HG03103 (cell line): ENCODE measurements around the gene CD99.
"Not testable (repeated sequence)": the region's sequence is repeated elsewhere in the genome, so short reads cannot be mapped to it uniquely, and the experiment has no call there.

Source experiments
- ATAC-seq: cut with Tn5 transposase; IDR thresholded peaks from one replicate; pipeline ENCODE4 v1.9.1; 2021; ENCODE audit warnings: low read depth; ENCODE audit not compliant: unreplicated experiment

Gene CD99

DNA sequence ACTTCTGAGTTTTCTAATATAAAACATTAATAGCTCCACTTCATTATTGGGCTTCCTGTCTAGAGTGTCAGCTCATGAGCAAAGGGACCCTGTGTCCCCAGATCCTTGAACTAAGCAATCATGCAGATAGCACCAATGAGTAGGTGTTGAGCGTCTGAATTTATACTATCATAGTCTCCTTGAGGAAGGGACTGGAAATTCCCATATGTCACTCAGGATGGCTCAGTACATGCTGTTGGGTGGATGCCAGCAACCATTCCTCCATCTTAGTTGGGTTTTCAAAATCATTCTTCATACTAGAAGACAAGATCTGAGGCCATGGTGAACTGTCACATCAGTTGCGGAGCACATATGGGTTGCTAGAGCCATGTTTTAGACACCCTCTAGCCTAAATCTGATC, 27.7 kb downstream of the CD99 start:
- ATAC-seq: no peak

DNA sequence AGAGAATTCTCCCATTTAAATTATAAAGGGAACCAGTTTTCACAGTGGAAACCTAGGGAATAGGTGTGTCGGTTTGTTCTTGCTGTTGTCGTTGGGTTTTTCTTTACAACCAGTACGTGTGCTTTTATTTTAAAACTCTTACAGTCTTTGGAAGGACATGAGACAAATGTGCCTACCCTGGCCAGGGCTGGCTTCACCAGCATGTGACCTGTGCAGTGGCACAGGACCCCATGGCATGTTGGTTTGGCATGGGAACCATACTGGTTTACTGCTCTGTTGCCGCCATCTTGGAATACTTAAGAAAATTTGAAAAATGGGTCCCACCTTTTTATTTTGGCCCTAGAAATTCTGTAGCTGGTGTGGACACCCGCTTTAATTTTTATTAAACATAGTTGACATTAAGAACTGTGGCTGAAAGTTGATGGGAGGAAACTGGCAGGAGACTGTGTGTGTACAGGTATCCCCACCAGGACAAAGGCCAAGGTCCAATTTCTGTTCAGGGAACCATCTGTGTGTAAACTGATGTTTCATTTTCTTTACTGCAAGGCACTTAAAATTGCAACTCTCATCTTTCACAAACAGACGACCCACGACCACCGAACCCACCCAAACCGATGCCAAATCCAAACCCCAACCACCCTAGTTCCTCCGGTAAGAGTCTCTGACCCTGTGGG, 28.8 kb downstream of the CD99 start:
- no peak for ATAC-seq

DNA sequence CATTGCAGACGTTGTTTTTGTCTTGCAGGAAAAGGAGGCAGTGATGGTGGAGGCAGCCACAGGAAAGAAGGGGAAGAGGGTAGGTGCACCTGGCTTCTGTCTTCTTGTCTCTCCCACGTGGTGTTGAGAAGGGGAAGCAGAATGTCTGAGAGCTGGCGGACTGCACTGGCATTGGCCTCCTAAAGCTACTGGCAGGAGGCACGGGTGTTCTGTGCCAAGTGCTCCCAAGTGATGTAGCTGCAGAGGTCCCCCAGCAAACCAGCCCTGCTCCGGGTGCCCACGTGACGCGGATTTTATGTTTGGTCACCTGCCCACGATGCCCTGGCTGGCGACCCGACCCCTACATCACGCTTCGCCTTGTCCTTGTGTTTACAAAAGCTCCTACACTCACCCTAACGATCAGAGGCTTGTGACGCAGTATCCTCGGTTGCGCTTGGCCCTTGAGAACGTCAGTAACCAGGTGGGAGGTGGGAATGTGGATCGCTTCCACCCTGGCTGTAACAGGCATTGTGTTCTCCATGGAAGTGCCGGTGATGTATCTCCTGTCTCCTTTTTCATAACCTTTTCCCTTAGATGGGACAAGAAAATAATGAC, 32.3 kb downstream of the CD99 start:
- no peak for ATAC-seq

DNA sequence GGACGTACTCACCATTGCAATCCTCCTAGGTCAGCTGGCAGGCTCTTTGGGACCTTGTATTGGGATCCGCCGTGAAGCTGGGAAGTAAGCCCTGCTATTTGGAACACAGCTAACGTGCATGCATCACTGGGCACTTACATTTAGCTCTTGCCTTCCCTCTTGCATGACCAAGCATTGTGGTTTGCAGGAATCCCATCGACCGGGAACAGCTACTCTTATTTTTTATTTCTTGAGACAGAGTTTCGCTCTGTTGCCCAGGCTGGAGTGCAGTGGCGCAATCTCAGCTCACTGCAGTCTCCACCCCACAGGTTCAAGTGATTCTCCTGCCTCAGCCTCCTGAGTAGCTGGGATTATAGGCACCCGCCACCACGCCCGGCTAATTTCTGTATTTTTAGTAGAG, 36.2 kb downstream of the CD99 start:
- ATAC-seq: not testable (repeated sequence)

DNA sequence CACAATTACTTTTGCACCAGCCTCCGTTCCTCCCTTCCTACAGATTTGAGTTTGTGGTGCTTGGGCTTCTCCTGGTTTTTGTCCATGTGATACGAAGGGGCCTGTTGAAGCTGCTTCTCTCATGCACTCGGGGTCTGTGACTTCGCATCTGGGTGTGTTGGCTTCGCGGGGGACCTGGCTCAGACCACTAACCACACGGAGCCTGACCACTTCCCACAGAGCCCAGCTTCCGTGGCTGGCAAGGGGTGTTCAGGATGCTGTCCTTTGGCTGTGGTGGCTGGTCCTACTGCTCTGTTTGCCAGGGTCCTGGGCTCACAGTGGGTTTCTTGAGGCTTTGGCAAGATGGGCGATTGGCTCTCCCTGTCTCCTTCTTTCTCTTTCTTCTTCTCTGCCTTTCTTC, 41.0 kb downstream of the CD99 start:
- no peak for ATAC-seq

DNA sequence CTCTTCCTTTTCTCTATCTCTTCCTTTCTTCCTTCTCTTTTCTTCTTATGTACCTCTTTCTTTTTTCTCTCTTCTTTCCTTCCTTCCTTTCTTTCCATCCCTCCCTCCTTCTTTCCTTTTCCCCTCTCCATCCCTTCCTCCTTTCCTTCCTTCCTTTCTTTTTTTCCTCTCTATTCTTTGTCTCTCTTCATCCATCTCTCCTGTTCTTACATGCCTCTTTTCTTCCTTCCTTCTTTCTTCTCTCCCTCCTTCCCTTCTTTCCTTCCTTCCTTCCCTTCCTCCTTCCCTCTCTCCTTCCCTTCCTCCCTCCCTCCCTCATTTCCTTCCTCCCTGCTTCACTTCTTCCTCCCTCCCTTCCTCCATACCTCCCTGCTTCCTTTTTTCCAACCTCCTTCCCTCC, 41.6 kb downstream of the CD99 start:
- ATAC-seq: no peak

DNA sequence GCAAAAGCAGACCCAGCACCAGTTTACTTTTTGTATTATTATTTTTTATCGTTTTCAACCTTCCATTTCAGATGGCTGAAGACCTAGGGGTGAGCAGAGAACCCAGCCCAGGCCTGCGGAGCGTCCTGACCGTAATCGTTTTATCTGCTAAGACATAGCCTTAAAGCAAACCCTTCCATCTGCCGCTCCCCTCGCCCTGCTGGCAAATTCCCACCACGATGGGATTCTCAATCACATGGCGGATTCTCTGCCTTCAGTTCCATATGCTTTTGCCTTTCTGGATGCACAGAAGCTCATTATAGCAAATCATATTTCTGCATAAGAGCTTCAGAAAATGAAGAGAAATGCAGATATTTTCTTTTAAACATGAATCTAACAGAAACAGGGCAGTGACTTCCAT, 42.2 kb downstream of the CD99 start:
- ATAC-seq: no peak

DNA sequence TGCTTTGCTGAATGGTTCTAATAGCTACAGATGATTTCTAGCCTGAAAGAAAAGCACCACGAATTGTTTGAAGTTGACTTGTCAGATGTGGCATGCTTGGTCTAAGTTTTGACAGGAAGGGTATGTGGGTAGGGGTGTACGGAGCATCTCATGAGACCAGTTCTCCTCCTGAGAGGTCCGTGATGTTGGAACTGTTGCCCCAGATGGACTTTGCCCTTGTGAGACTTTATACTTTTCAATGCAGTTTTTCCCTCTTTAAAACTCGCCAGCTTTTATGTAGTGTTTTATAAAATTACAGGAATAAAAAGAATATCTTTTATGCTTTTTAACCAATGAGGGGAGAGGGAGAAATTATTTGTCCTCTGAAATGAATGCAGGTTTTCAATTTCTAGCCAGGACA, 44.2 kb downstream of the CD99 start:
- no peak for ATAC-seq

DNA sequence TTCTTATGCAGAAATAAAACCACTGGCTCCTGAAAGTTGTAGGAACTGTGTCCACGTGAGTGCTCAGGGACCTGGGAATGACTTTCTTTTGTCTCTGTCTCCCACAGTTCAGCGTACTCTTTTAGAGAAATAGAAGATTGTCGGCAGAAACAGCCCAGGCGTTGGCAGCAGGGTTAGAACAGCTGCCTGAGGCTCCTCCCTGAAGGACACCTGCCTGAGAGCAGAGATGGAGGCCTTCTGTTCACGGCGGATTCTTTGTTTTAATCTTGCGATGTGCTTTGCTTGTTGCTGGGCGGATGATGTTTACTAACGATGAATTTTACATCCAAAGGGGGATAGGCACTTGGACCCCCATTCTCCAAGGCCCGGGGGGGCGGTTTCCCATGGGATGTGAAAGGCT, 49.6 kb downstream of the CD99 start:
- ATAC-seq: no peak

DNA sequence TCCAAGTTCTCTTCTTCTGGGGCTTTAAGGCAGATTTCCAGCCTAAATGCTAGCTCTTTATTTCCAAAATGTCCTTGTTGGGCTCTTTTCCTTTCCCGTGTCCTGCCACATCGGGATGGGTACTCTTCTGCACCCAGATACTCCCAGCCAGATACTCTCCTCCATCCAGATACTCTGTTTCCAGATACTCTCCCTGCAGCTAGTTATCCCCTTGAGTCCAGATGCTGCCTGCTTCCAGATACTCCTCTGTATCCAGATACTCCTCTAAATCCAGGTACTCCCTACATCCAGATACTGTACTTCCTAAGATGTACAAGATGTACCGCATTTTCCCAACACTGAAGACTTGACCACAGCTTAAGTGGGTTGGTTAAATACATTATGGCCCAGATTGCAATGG, 50.3 kb downstream of the CD99 start:
- no peak for ATAC-seq

DNA sequence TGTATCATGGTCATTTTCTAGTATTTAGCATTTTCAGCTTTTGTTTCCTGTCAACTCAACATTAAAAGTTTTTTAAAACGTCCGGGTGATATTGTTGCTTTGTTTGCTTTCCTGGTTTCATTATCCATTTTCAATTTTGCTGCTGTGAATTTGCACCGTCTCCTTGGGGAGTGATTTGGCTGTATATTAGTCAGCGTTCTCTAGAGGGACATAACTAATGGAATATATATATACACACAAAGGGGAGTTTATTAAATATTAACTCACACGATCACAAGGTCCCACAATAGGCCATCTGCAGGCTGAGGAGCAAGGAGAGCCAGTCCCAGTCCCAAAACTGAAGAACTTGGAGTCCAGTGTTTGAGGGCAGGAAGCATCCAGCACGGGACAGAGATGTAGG, 55.2 kb downstream of the CD99 start:
- not testable (repeated sequence) for ATAC-seq

DNA sequence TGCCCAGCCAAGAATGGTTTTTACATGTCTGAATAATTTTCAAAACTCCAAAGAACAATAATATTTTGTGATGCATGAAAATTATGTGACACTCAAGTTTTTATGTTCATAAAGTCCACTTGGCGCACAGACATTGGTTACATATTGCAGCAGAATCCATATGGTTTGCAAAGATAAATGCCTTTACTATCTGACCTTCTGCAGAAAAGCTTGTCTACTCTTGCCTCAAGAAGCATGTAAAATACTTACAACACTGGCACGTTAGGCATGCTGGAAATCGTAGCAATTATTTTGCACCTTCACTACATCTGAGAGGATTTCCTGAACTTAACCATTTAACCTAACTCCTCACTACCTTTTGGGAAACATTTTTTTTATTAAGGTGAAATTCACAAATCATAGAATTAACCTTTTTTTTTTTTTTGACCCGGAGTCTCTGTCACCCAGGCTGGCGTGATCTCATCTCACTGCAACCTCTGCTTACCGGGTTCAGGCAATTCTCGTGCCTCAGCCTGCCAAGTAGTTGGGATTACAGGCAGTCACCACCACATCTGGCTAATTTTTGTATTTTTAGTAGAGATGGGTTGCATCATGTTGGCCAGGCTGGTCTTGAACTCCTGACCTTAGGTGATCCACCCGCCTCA, 57.2 kb downstream of the CD99 start:
- no peak for ATAC-seq

DNA sequence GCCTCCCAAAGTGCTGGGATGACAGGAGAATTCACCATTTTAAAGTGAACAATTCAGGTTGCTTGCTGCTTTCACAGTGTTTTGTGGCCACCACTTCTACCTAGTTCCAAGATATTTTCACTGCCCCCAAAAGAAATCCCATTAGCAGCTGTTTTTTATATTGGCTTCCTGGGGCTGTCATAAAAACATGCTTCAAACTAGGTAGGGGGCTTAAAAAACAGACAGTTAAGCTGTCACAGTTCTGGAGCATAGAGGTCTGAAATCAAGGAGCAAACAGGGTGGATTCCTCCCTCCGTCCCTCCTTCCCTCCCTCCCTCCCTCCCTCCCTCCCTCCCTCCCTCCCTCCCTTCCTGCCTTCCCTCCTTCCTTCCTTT, 57.7 kb downstream of the CD99 start:
- no peak for ATAC-seq

DNA sequence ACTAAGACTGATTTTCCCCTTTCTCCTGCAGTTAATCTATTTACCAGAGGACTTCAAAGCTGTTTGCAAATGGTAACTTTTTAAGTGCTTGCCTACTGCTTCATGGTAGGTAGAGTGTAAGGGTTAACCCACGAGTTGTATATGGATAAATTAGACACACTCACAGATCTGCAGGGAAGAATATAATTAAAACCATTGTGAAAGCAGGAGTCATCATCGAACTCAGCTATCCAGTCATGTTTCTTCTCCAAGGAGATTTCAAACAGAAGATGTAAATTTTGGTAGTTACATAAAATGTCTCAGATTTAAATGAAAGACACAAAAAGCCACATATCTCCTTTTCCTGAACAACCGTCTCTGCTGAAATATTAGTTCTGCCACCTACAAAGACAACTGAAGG, 60.2 kb downstream of the CD99 start:
- ATAC-seq: no peak

DNA sequence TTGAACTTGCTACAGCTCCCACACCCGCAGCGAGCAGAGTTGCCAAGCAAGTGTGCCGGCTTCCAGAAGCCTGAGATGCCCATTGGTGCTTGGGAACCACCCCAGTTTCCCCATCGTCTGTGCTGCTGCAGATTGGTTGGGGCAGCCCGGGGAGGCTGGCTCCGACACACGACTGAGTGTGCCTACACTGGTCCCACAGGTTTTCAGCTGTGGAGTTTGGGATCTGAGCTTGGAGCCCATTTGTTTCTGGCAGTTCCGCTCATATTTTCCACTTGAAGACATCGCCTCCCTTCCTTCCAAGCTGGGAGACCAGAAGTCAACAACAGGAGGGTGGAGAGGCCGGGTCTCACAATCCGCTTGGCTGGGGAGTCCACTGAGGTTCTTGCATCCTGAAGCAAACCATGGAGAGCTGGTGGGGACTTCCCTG, 60.8 kb downstream of the CD99 start, which contains the start of gene XG:
Gene XG (plus strand): TSS at position 167 of the 427 bp plus-strand sequence. CDS start 235 bp downstream, at position 402.
- not testable (repeated sequence) for ATAC-seq

DNA sequence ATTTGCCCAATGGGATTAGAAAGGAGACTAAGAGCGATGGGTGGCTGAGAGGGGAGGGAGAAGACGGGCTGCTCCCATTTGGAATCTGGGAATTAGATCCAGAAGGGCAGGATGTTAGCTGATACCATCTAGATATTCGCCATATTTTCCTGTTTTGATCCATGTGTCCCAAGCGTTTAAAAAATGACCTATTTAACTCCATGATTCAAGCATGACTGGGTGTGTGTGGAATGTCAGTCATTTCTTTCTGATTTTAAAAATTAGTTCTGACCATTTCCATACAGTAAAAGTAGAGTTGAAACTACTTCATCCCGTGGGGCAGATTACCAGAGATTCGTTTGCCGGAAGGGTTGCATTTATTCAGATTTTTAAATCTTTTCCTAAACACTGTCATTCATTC, 61.3 kb downstream of the CD99 start:
- ATAC-seq: not testable (repeated sequence)

DNA sequence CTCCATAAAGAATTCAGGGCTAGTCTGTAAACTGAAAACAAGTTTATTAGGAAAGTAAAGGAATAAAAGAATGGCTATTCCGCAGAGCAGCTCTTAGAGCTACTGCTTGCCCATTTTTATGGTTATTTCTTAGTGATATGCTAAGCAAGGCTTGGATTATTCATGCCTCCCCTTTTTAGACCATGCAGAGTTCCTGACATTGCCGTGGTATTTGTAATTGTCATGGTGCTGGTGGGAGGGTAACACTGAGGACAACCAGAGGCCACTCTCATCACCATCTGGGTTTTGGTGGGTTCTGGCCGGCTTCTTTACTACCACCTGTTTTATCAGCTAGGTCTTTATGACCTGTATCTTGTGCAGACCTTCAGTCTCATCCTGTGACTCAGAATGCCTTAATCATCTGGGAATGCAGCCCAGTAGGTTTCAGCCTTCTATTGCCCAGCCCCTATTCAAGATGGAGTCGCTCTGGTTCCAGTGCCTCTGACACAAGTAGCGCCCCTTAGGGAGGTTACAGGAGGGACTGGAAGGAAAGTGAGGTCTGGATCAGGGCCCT, 64.1 kb downstream of the CD99 start:
- not testable (repeated sequence) for ATAC-seq

DNA sequence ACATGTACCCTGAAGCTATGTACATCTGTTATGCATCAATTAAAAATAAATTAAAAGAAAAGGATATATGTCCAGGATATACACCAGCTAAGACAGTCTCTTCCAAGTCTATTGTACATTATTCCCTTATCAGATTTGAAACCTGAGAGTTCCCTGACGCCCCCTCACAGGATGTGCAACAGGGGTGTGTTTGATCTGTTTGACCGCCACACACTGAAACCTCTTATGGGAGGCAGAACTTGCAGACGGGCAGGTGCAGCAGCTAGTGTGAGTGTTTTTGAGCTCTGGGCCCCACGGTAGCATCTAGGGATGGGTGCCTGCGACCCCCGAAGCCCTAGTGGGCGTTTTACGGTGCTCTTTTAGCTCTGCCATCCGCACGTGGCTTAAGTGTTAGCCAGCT, 65.5 kb downstream of the CD99 start:
- ATAC-seq: no peak

DNA sequence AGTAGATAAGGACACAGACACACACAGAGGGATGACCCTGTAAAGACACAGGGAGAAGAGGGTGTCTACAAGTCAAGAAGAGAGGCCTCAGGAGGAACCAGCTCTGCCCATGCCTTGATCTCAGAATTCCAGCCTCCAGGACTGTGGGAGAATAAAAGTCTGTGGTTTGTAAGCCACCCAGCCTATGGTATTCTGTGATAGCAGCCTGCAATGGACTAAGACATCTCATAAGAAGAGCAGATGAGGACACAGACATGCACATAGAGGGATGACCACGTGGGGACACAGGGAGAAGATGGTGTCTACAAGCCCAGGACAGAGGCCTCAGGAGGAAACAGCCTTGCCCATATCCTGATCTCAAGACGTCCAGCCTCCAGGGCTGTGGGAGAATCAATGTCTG, 70.2 kb downstream of the CD99 start:
- ATAC-seq: no peak

DNA sequence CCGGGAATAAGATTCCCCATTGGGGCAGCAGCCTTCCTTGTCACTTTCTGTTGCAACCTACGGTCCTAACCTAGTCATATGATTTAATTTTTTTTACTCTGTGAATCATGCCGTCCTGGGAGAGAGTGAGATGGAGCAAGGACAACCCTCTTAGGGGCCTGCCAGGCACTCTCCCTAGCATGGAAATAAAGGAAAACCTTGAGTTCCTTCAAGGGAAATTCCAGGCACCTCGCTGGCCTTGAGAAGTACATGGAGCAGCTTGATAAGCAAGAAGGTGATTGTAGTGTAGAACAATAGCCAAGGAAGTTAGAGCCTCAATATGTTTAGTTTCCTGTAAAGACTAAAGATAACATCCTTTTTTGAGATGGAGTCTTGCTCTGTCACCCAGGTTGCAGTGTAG, 71.6 kb downstream of the CD99 start:
- not testable (repeated sequence) for ATAC-seq

DNA sequence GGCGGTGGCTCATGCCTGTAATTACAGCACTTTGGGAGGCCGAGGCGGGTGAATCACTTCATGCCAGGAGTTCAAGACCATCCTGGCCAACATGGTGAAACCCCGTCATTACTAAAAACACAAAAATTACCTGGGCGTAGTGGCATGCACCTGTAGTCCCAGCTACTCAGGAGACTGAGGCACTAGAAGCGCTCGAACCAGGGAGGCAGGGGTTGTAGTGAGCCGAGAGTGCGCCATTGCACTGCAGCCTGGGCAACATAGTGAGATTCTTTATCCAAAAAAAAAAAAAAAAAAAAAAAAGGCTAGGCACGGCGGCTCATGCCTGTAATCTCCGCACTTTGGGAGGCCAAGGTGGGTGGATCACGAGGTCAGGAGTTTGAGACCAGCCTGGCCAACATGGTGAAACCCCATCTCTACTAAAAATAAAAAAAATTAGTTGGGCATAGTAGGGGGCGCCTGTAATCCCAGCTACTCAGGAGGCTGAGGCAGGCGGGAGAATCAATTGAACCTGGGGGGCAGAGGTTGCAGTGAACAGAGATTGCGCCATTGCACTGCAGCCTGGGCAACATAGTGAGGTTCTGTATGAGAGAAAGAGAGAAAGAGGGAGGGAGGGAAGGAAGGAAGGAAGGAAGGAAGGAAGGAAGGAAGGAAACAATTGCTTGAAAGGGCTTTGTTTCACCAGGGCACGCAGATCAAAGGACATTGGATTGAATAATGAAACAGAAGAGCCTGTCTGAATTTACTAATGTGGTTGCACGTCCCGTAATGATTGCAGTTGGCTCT, 73.9 kb downstream of the CD99 start:
- ATAC-seq: not testable (repeated sequence)
